DND-41 (cell line): ENCODE data around the gene RNF144A.

Experiments used
- ATAC-seq: fragments of 200-7000 bp; cut with Tn5 transposase; 3 replicates; pipeline ENCODE4 v1.9.1; 2021; ENCODE audit warnings: low read depth; ENCODE audit not compliant: insufficient read depth
- DNase-seq: peaks from one replicate; pipeline ENCODE4 v3.0.0-alpha.2; 2020
- H2AFZ ChIP-seq: 2 replicates; pipeline ENCODE4 v1.6.0; 2012; ENCODE audit warnings: low read depth, low read length
- H3K27ac ChIP-seq: 2 replicates; pipeline ENCODE4 v1.5.1; 2012; ENCODE audit warnings: low read length, inconsistent platforms
- H3K27me3 ChIP-seq: fragments of 200-600 bp; sonication (generic); 2 replicates; pipeline ENCODE4 v1.6.0; 2012; ENCODE audit warnings: low read length, mild to moderate bottlenecking, inconsistent platforms; ENCODE audit not compliant: insufficient read depth, poor library complexity
- H3K36me3 ChIP-seq: 2 replicates; pipeline ENCODE4 v1.5.1; 2012; ENCODE audit warnings: low read length, inconsistent platforms; ENCODE audit not compliant: insufficient read depth
- H3K4me1 ChIP-seq: 2 replicates; pipeline ENCODE4 v1.5.1; 2012; ENCODE audit warnings: mild to moderate bottlenecking, low read length; ENCODE audit not compliant: insufficient read depth
- H3K4me2 ChIP-seq: 2 replicates; pipeline ENCODE4 v1.6.0; 2012; ENCODE audit warnings: mild to moderate bottlenecking, moderate library complexity, low read length, inconsistent platforms; ENCODE audit not compliant: insufficient read depth
- H3K4me3 ChIP-seq, 2 experiments: fragments of 200-600 bp in 1 of 2; shearing (Covaris generic) in 1 of 2; 2 replicates each; pipeline ENCODE4 v1.5.1; 2012 to 2016; ENCODE audit warnings: inconsistent platforms in 2 of 2, low read length in 2 of 2, mild to moderate bottlenecking in 2 of 2, low read depth in 1 of 2, moderate library complexity in 1 of 2
- H3K79me2 ChIP-seq: 2 replicates; pipeline ENCODE4 v1.6.0; 2012; ENCODE audit warnings: low read length, inconsistent platforms; ENCODE audit not compliant: insufficient read depth
- H3K9ac ChIP-seq: 2 replicates; pipeline ENCODE4 v1.6.0; 2012; ENCODE audit warnings: low read depth, mild to moderate bottlenecking, inconsistent platforms, low read length, moderate library complexity
- H3K9me3 ChIP-seq: 2 replicates; pipeline ENCODE4 v1.5.1; 2012; ENCODE audit warnings: low read length, moderate library complexity, mild to moderate bottlenecking, inconsistent platforms; ENCODE audit not compliant: insufficient read depth, severe bottlenecking
- H4K20me1 ChIP-seq: 2 replicates; pipeline ENCODE4 v1.6.0; 2012; ENCODE audit warnings: low read length; ENCODE audit not compliant: insufficient read depth
- CTCF ChIP-seq: IDR thresholded peaks from 2 replicates; pipeline ENCODE4 v1.5.1; 2012; ENCODE audit warnings: borderline replicate concordance, low read length, moderate library complexity, mild to moderate bottlenecking; ENCODE audit not compliant: poor library complexity, severe bottlenecking; ENCODE audit errors: extremely low read depth
- EZH2 ChIP-seq: IDR thresholded peaks from 3 replicates; pipeline ENCODE4 v1.6.1; 2012; ENCODE audit warnings: borderline replicate concordance, low read depth, mild to moderate bottlenecking, moderate library complexity, low read length, inconsistent platforms; ENCODE audit not compliant: severe bottlenecking

Gene RNF144A

GRCh38 chr2:7068457-7068856, 151.2 kb downstream of the RNF144A start:
- DNase-seq = no peak
- H3K79me2 ChIP-seq = no peaks in the 10 kb centered on the region

GRCh38 chr2:7070483-7070882, 153.3 kb downstream of the RNF144A start:
- DNase-seq (no peak), ATAC-seq (no peak)
- no peaks in the 10 kb centered on the region for H3K79me2 ChIP-seq
- no peaks in the 10 kb centered on the region for H3K27me3 ChIP-seq
- no peaks in the 10 kb centered on the region for H3K4me1 ChIP-seq
- H2AFZ ChIP-seq = no peak overlapping the region
- H3K9me3 ChIP-seq = no peaks in the 10 kb centered on the region
- no peak overlapping the region for H3K4me3 ChIP-seq
- H3K36me3 ChIP-seq = 0 out of 2 replicates have a peak, but pooled peaks cover 9% of the 10 kb centered on the region
- no peaks in the 10 kb centered on the region for H4K20me1 ChIP-seq
- H3K9ac ChIP-seq = no peak overlapping the region
- no peak for TF ChIP-seq CTCF
- TF ChIP-seq EZH2 = no peak
- no peak overlapping the region for H3K4me2 ChIP-seq
- H3K27ac ChIP-seq = no peak overlapping the region

More at GRCh38 chr2:7068457-7068856, 151.2 kb downstream of the RNF144A start:
- Histone ChIP-seq H3K27ac (no peak overlapping the region), H3K4me2 (no peak overlapping the region), H2AFZ (no peak overlapping the region), H4K20me1 (no peaks in the 10 kb centered on the region), H3K9ac (no peak overlapping the region), H3K36me3 (peaks cover 13% of the 10 kb centered on the region; the same call in 1 of the 2 replicates), H3K9me3 (peaks cover 2% of the 10 kb centered on the region), H3K4me1 (no peaks in the 10 kb centered on the region), H3K4me3 (no peak overlapping the region), H3K27me3 (no peaks in the 10 kb centered on the region)
- no peak for ATAC-seq
- no peak for TF ChIP-seq CTCF
- no peak for TF ChIP-seq EZH2

GRCh38 chr2:7071154-7071553, 153.9 kb downstream of the RNF144A start:
- TF ChIP-seq CTCF (no peak), EZH2 (no peak)
- no peak for ATAC-seq
- no peak overlapping the region for H3K4me2 ChIP-seq

More at GRCh38 chr2:7071154-7071553, 153.9 kb downstream of the RNF144A start:
- Histone ChIP-seq H3K4me3 (no peak overlapping the region), H2AFZ (no peak overlapping the region), H3K27ac (no peak overlapping the region), H3K79me2 (no peaks in the 10 kb centered on the region), H3K9ac (no peak overlapping the region), H4K20me1 (no peaks in the 10 kb centered on the region), H3K4me1 (no peaks in the 10 kb centered on the region), H3K27me3 (no peaks in the 10 kb centered on the region), H3K9me3 (no peaks in the 10 kb centered on the region), H3K36me3 (peaks cover 13% of the 10 kb centered on the region; the same call in 1 of the 2 replicates)
- no peak for DNase-seq
